GM10248 (cell line): ENCODE results near the gene VAMP2.
A peak's percentile ranks its signal among the peaks of the same experiment; 100 is the strongest.

Experiments used
- CTCF ChIA-PET: fragments of 300-600 bp; sonication (Branson Sonifier 250); formaldehyde crosslinking; extraction: SDS; loops from one replicate; lab custom pipeline; 2021; ENCODE audit warnings: antibody characterized with exemption; lab: Yijun Ruan, JAX
- POLR2A ChIA-PET: fragments of 350-650 bp; sonication (Branson Sonifier 250); formaldehyde crosslinking; extraction: SDS; loops from one replicate; lab custom pipeline; 2020; ENCODE audit warnings: antibody characterized with exemption; lab: Yijun Ruan, JAX
- DNase-seq: peaks from one replicate; pipeline ENCODE4 v3.0.0; 2012; ENCODE audit errors: extremely low spot score
- CTCF ChIP-seq: IDR thresholded peaks from 2 replicates; pipeline ENCODE4 v1.5.1; 2012; ENCODE audit warnings: mild to moderate bottlenecking, low read depth; ENCODE audit errors: extremely low read depth, missing control alignments, control extremely low read depth

Gene VAMP2

GRCh38 chr17:8166731-8167130 is 4.0 kb upstream of the VAMP2 start:
- ChIA-PET CTCF (interaction anchor here (1.9 to 2.2 kb wide), 2 partner anchors 9 to 48 kb away, joined by 6 to 15 read pairs; no protein-coding TSS in a partner anchor), POLR2A (interaction anchor here (1.6 kb wide), 1 partner anchor 26 kb away, joined by 5 read pairs; no protein-coding TSS in a partner anchor)
- no peak for DNase-seq
- TF ChIP-seq CTCF: no peak

GRCh38 chr17:8164815-8165131 is 2.0 kb upstream of the VAMP2 start:
- ChIA-PET POLR2A (interaction anchor here (2.2 kb wide), 1 partner anchor 8 kb away, joined by 16 read pairs; no protein-coding TSS in a partner anchor), CTCF (no interaction called here)
- no peak for DNase-seq
- TF ChIP-seq CTCF: no peak

GRCh38 chr17:8163978-8164814 is 1.4 kb upstream of the VAMP2 start:
- POLR2A ChIA-PET: interaction anchor here (0.5 to 2.2 kb wide), 2 partner anchors 9 to 213 kb away, joined by 3 to 16 read pairs; partner anchors contain the start of gene KRABD2
- peak; percentile 48 for DNase-seq
- CTCF ChIA-PET: interaction anchor here (1.1 kb wide), 1 partner anchor 90 kb away, joined by 3 read pairs; no protein-coding TSS in a partner anchor
- TF ChIP-seq CTCF: no peak

- ChIA-PET CTCF (interaction anchor here (1.1 to 1.9 kb wide), 2 partner anchors 43 to 89 kb away, joined by 3 to 4 read pairs; no protein-coding TSS in a partner anchor), POLR2A (interaction anchor here (0.5 to 2.2 kb wide), 2 partner anchors 10 to 214 kb away, joined by 3 to 16 read pairs; partner anchors contain the start of gene KRABD2)
- no peak for DNase-seq
Measured at GRCh38 chr17:8162997-8163977, 539 bp upstream of the VAMP2 start.

GRCh38 chr17:8161289-8162232 is 1.2 kb downstream of the VAMP2 start:
- TF ChIP-seq CTCF: no peak
- CTCF ChIA-PET: interaction anchor here (0.6 to 1.9 kb wide), 5 partner anchors 8 to 41 kb away, joined by 3 to 4 read pairs (median 3); no protein-coding TSS in a partner anchor
- POLR2A ChIA-PET: interaction anchor here (1.5 to 1.9 kb wide), 2 partner anchors 10 to 12 kb away, joined by 4 to 6 read pairs; no protein-coding TSS in a partner anchor
- DNase-seq: no peak

More at GRCh38 chr17:8162997-8163977, 539 bp upstream of the VAMP2 start:
- no peak for TF ChIP-seq CTCF
